ENCODE data around the gene RNF103. TPM values are rescaled to one million over a fixed set of nuclear protein-coding genes. Genes with fewer than 3 reads are reported as not detected.

The RNF103 gene
- total and polyA plus RNA-seq, 2 of the 13 experiments (the other 11 are each of a cell fraction or from before 2014, with no cell fraction given), result 19.8 to 21.1 TPM

DNA sequence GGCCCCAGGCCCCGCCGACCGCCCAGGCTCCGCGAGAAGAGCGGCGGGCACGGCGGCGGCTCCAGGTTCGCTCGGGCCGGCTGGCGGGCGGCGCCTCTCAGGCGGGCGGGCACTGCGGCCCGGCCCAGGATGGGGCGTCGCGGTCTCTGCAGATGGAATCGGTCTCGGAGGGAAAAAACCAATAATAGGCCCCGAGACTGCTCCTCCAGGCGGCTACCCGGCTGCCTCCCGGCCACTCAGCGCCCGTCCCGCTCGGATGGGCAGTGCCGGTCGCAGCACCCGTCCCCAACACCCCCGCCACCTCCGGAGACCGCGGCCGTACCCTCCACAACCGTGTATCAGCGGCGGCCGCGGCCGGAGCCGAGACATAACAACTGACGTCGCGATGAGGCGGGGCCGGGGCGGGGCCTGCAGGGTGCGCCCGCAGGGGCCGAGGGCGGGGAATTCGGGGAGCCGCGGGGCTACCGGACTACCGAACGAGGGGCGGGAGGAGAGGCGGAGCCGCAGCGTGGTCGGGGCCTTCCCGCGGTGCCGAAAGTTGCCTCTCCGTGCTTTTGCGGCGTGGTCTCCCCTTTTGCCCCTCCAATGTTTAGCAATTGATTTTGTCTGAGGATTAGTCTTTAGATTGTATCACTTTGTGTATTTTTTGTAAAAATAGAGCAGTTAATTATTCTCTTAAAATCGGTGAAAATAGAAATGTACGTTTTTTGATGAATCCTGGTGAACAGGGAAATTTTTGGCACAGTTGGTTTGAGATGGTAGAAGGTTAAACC lies at the start of gene RNF103 (continued):
- TF ChIP-seq, protein P1, sequence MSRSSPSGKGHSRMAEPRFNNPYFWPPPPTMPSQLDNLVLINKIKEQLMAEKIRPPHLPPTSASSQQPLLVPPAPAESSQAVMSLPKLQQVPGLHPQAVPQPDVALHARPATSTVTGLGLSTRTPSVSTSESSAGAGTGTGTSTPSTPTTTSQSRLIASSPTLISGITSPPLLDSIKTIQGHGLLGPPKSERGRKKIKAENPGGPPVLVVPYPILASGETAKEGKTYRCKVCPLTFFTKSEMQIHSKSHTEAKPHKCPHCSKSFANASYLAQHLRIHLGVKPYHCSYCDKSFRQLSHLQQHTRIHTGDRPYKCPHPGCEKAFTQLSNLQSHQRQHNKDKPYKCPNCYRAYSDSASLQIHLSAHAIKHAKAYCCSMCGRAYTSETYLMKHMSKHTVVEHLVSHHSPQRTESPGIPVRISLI (CRISPR knock-in tag; IDR thresholded peaks at IDR 0.05; ENCODE audit: borderline replicate concordance), result peak; percentile 42; the same call in 1 of the 2 replicates
- TF ChIP-seq ZFP36L2 (CRISPR knock-in tag; IDR thresholded peaks at IDR 0.05) (no peak), TOE1 (CRISPR knock-in tag; IDR thresholded peaks at IDR 0.05) (peak; percentile 64; the same call in 1 of the 2 replicates), NR2F1 (CRISPR knock-in tag; IDR thresholded peaks at IDR 0.05) (no peak), IKZF4 (CRISPR knock-in tag; IDR thresholded peaks at IDR 0.05; ENCODE audit: borderline replicate concordance, low read depth, not compliant biosample characterization) (peak; percentile 75), RXRA (CRISPR knock-in tag; IDR thresholded peaks at IDR 0.05) (peak; percentile 75), ZNF83 (CRISPR knock-in tag; IDR thresholded peaks at IDR 0.05; ENCODE audit: borderline replicate concordance) (no peak), ARNT (IDR thresholded peaks at IDR 0.05) (no peak), DR1 (CRISPR knock-in tag; IDR thresholded peaks at IDR 0.05) (peak; percentile 96), THAP8 (CRISPR knock-in tag; IDR thresholded peaks at IDR 0.05; ENCODE audit: borderline replicate concordance) (0 out of 2 replicates have a peak, but pooled peaks have one; percentile 54), HHEX (CRISPR knock-in tag; IDR thresholded peaks at IDR 0.05) (no peak), PHF5A (CRISPR knock-in tag; IDR thresholded peaks at IDR 0.05; ENCODE audit: low read depth, unreplicated experiment) (peak; percentile 72), ZKSCAN5 (CRISPR knock-in tag; IDR thresholded peaks at IDR 0.05) (0 out of 2 replicates have a peak, but pooled peaks have one; percentile 30), ZNF616 (CRISPR knock-in tag; IDR thresholded peaks at IDR 0.05; ENCODE audit: low read depth) (peak; percentile 89), TRAFD1 (CRISPR knock-in tag; IDR thresholded peaks at IDR 0.05; ENCODE audit: borderline replicate concordance) (no peak), ZNF484 (CRISPR knock-in tag; IDR thresholded peaks at IDR 0.05; ENCODE audit: borderline replicate concordance, low read depth) (no peak), ZNF570 (CRISPR knock-in tag; IDR thresholded peaks at IDR 0.05; ENCODE audit: borderline replicate concordance) (no peak), CENPT (CRISPR knock-in tag; IDR thresholded peaks at IDR 0.05; ENCODE audit: low read depth) (0 out of 2 replicates have a peak, but pooled peaks have one; percentile 35), PAWR (CRISPR knock-in tag; IDR thresholded peaks at IDR 0.05; ENCODE audit: borderline replicate concordance) (0 out of 2 replicates have a peak, but pooled peaks have one; percentile 60), ZNF34 (CRISPR knock-in tag; IDR thresholded peaks at IDR 0.05; ENCODE audit: borderline replicate concordance) (no peak), MYC (CRISPR knock-in tag; IDR thresholded peaks at IDR 0.05; ENCODE audit: borderline replicate concordance) (peak; percentile 84), LCORL (IDR thresholded peaks at IDR 0.05) (no peak), LCORL (CRISPR knock-in tag; IDR thresholded peaks at IDR 0.05) (peak; percentile 88; the same call in 1 of the 2 replicates), ZNF598 (CRISPR knock-in tag; IDR thresholded peaks at IDR 0.05; ENCODE audit: borderline replicate concordance) (no peak; the same call in 1 of the 2 replicates)
- TF ChIP-seq, protein P2, sequence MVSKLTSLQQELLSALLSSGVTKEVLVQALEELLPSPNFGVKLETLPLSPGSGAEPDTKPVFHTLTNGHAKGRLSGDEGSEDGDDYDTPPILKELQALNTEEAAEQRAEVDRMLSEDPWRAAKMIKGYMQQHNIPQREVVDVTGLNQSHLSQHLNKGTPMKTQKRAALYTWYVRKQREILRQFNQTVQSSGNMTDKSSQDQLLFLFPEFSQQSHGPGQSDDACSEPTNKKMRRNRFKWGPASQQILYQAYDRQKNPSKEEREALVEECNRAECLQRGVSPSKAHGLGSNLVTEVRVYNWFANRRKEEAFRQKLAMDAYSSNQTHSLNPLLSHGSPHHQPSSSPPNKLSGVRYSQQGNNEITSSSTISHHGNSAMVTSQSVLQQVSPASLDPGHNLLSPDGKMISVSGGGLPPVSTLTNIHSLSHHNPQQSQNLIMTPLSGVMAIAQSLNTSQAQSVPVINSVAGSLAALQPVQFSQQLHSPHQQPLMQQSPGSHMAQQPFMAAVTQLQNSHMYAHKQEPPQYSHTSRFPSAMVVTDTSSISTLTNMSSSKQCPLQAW (CRISPR knock-in tag; IDR thresholded peaks at IDR 0.05), result peak; percentile 62; the same call in 1 of the 2 replicates

All from HepG2 (cell line).